ENCODE measurements around the gene FRMD4A.

- TF ChIP-seq CTCF (IDR thresholded peaks at IDR 0.05; ENCODE audit: borderline replicate concordance, extremely low read depth, low read length, poor library complexity, severe bottlenecking) (no peak), EZH2 (IDR thresholded peaks at IDR 0.05; ENCODE audit: borderline replicate concordance, low read depth, low read length, severe bottlenecking) (no peak)
Measured at GRCh38 chr10:13993169-13993568, 337.6 kb downstream of the FRMD4A start.
